Mucosa of descending colon (tissue), 3 donors: ENCODE measurements around the gene PROX1. TPM values are rescaled to one million over a fixed set of nuclear protein-coding genes. Genes with fewer than 3 reads are reported as not detected.

ENCODE experiments used
- ATAC-seq: fragments of 200-7000 bp; cut with Tn5 transposase; one replicate; pipeline ENCODE4 v1.9.1; 2020; ENCODE audit warnings: mild to moderate bottlenecking, moderate library complexity
- DNase-seq, 3 donors: peaks; one replicate each; pipeline ENCODE4 v3.0.0-alpha.2; 2020
- H3K36me3 ChIP-seq: fragments of 200-600 bp; one replicate; pipeline ENCODE4 v1.8.0; 2021; ENCODE audit warnings: low read depth, mild to moderate bottlenecking
- H3K4me1 ChIP-seq: fragments of 200-600 bp; one replicate; pipeline ENCODE4 v1.8.0; 2021; ENCODE audit warnings: low read depth, mild to moderate bottlenecking
- H3K4me3 ChIP-seq: fragments of 200-600 bp; one replicate; pipeline ENCODE4 v1.8.0; 2021; ENCODE audit warnings: mild to moderate bottlenecking
- H3K9me3 ChIP-seq: fragments of 200-600 bp; one replicate; pipeline ENCODE4 v1.8.0; 2021; ENCODE audit warnings: mild to moderate bottlenecking
- intact Hi-C, 2 donors: fragments of 100-400 bp; cut with DNase I in 1 of 2; cut with micrococcal nuclease in 1 of 2; formaldehyde crosslinking; loops; one replicate each; pipeline versions ENCODE4 v1.11.0 to v1.11.1; 2022; cut with DNase I, micrococcal nuclease
- total RNA-seq, 3 donors: library from RNA; stranded (reverse); fragmentation: NEBNext Ultra II Directional in 2 of 3; extraction: Animal tissue kit (Norgen Biotek cat#: 25700) in 2 of 3; gene quantifications; one replicate each; pipeline versions ENCODE4 v1.2.1 to v1.2.4, GENCODE V29; 2021 to 2023
- TF ChIP-seq, protein P1 (sequence below): fragments of 200-600 bp; IDR thresholded peaks from one replicate; pipeline ENCODE4 v1.8.0; 2022; ENCODE audit warnings: antibody characterized with exemption, mild to moderate bottlenecking
- donor health status: DM: no; HTN: no; CAD: no; lungs with moderate emphysema.
- donor health status: DM: no; HTN: no; CAD: no.
- donor health status: DM: no; HTN: yes; CAD: no.

The PROX1 gene
- total RNA-seq, 3 donors from 2014 or later = 17.6 to 31.5 (median 19.2) TPM

DNA sequence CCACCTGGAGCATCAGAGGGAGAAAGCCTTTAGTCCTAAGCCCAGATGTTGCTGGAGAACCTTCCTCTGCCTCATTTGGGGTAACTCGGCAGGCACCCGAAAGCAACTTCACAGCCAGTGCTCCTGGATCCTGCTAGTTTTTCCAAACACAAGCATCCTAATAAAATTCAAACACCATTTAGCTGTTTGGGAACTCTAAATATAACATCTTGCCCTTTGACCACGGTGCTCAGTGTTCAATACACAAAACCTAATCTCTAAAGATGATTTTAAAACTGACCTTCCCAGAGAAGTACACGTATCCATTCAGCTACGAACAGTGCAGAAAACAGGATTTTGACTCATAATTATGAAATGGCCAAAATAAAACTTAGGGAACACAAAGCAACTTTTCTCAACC lies 40.3 kb downstream of the PROX1 start:
- intact Hi-C loops = no loop called here
- Histone ChIP-seq H3K4me3 (no peak overlapping the region), H3K36me3 (no peaks in the 10 kb centered on the region), H3K4me1 (no peaks in the 10 kb centered on the region), H3K9me3 (no peaks in the 10 kb centered on the region)
- TF ChIP-seq, protein P1, sequence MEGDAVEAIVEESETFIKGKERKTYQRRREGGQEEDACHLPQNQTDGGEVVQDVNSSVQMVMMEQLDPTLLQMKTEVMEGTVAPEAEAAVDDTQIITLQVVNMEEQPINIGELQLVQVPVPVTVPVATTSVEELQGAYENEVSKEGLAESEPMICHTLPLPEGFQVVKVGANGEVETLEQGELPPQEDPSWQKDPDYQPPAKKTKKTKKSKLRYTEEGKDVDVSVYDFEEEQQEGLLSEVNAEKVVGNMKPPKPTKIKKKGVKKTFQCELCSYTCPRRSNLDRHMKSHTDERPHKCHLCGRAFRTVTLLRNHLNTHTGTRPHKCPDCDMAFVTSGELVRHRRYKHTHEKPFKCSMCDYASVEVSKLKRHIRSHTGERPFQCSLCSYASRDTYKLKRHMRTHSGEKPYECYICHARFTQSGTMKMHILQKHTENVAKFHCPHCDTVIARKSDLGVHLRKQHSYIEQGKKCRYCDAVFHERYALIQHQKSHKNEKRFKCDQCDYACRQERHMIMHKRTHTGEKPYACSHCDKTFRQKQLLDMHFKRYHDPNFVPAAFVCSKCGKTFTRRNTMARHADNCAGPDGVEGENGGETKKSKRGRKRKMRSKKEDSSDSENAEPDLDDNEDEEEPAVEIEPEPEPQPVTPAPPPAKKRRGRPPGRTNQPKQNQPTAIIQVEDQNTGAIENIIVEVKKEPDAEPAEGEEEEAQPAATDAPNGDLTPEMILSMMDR = no peak
- DNase-seq (no peak), ATAC-seq (no peak)

DNA sequence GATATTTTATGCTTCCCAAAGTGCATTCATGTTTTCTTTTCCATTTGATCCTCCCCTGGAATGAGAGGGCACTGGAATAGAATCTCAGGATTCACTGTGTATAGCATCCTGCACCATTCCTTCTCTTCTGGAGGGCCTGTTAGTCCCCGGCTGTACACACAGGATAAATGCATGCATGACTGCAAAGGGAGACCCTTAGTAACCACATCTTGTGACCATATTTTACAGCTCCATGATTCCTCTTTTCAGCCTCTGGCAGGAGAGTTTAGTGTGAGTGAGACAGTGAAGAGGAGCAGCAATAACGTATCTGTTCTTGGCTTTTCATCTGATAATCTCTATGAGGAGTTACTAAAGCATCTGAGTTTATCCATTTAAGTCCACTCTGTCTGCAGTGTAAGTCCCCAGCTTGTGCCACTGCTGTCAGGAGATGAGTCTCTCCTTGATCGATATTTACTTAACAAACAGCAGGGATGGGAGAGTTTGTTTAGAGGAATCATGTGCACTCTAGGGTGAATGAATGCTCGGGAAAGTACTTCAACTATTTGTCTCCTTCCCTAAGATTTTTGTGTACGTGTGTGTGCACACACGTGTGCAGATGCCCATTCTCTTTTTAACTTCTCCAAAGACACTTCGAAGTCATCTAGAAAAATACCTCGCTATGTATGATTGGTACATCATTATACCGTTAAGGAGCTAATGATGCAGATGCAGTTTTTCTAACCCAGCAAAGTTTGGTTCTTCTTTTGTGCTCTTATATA lies 41.1 kb downstream of the PROX1 start:
- DNase-seq (no peak), ATAC-seq (no peak)
- TF ChIP-seq, protein P1 = no peak
- intact Hi-C loops = no loop called here
- no peaks in the 10 kb centered on the region for H3K36me3 ChIP-seq
- H3K4me1 ChIP-seq = no peaks in the 10 kb centered on the region
- H3K9me3 ChIP-seq = no peaks in the 10 kb centered on the region
- H3K4me3 ChIP-seq = no peak overlapping the region

DNA sequence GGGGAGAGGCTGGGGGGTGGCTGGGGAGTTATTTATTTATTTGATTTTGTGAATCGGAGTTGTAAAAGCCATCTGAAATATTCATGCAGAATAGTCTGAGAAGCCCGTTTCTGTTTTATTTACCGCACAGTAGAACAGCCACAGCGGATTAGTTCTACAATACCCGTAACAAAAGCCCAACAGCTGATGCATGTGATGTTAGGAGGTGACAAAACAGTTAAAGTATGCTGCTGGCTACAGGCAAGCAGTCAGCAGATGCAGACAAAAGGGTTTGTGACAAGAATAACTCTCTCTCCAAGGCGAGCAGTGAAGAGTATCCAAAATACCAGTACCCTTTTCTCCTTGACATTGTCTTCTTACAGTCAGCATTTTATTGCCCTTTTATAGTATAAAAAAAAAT lies 42.0 kb downstream of the PROX1 start:
- DNase-seq = no peak
- H3K4me1 ChIP-seq = no peaks in the 10 kb centered on the region
- TF ChIP-seq, protein P1 = no peak
- no peaks in the 10 kb centered on the region for H3K36me3 ChIP-seq
- no peak for ATAC-seq
- intact Hi-C loops = no loop called here
- H3K4me3 ChIP-seq = no peak overlapping the region
- H3K9me3 ChIP-seq = no peaks in the 10 kb centered on the region

DNA sequence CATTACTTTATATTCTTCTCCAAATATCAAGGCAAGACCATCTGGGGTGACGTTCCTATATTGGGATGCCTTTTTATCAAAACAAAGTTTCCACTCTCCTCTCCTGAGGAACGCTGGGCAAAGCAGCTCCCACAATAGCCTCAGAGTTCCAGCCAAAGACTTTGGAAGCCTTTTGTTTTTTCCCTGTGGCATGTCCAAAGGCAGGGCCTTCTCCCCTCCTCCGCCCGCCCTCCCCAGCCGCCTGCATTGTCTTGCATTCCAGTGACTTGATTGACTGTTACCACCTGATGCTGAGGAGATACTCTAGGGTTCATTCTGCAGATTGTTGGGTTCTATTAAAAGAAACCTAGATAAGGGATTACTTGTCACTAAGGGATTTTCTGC lies 43.5 kb downstream of the PROX1 start:
- H3K36me3 ChIP-seq = no peaks in the 10 kb centered on the region
- no peaks in the 10 kb centered on the region for H3K9me3 ChIP-seq
- ATAC-seq (no peak), DNase-seq (no peak)
- intact Hi-C loops = no loop called here
- H3K4me3 ChIP-seq = no peak overlapping the region
- TF ChIP-seq, protein P1 = no peak
- H3K4me1 ChIP-seq = no peaks in the 10 kb centered on the region

DNA sequence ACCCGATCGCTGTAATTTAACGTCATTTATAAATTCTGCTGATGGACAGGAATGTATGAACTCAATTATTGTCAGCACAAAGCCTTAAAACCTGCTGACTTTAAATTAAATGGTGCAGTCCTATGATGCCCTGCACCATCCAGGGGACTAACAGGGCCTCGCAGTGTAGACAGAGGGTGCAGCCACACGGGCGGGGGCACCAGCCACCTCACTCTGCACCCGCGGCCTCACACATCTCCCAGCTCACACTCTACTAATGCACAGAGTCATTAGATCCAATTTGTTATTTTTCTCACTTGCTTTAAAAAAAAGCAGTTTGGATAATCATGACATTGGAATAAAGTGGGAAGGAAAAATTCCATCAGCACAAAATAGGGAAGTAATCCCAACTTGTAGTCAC lies 49.7 kb downstream of the PROX1 start:
- Histone ChIP-seq H3K4me1 (no peaks in the 10 kb centered on the region), H3K9me3 (no peaks in the 10 kb centered on the region), H3K36me3 (no peaks in the 10 kb centered on the region), H3K4me3 (no peak overlapping the region)
- no peak for DNase-seq
- TF ChIP-seq, protein P1 = no peak
- ATAC-seq = no peak
- intact Hi-C loops = no loop called here
